IMR-90 (cell line): ENCODE data around the gene SLC9A3. TPM values are rescaled to one million over a fixed set of nuclear protein-coding genes. Genes with fewer than 3 reads are reported as not detected.

Source experiments
- BHLHE40 ChIP-seq: fragments of 150-350 bp; IDR thresholded peaks from 2 replicates; pipeline ENCODE4 v1.6.1; 2016; ENCODE audit warnings: mild to moderate bottlenecking, low read depth, low read length
- ELK1 ChIP-seq: fragments of 150-350 bp; IDR thresholded peaks from 2 replicates; pipeline ENCODE4 v1.6.1; 2016; ENCODE audit warnings: low read depth, mild to moderate bottlenecking, low read length, moderate library complexity, borderline replicate concordance
- MAFK ChIP-seq: IDR thresholded peaks from 2 replicates; pipeline ENCODE4 v1.6.1; 2012; ENCODE audit warnings: low read depth, low read length, improper control_type of control experiment
- MXI1 ChIP-seq: IDR thresholded peaks from 2 replicates; pipeline ENCODE4 v1.6.1; 2012; ENCODE audit warnings: low read depth, mild to moderate bottlenecking, low read length, moderate library complexity, borderline replicate concordance
- POLR2A ChIP-seq: IDR thresholded peaks from 2 replicates; pipeline ENCODE4 v1.6.1; 2012; ENCODE audit warnings: mild to moderate bottlenecking, low read depth, low read length
- RAD21 ChIP-seq: IDR thresholded peaks from 2 replicates; pipeline ENCODE4 v1.6.1; 2012; ENCODE audit warnings: low read length, improper control_type of control experiment
- USF2 ChIP-seq: fragments of 150-350 bp; IDR thresholded peaks from 2 replicates; pipeline ENCODE4 v1.6.1; 2017; ENCODE audit warnings: mild to moderate bottlenecking, antibody characterized with exemption, low read length, low read depth
- polyA plus RNA-seq, 3 experiments: library from polyadenylated mRNA; depleted of rRNA; stranded (reverse); fragments of >200 nt; gene quantifications; 2 replicates each; pipeline ENCODE4 v1.2.3, GENCODE V29; 2012; ENCODE audit warnings: low replicate concordance in 1 of 3
- total RNA-seq: library from RNA; depleted of rRNA; stranded (reverse); fragments of >200 nt; gene quantifications from 2 replicates; pipeline ENCODE4 v1.2.3, GENCODE V29; 2012

SLC9A3 gene
- total and polyA plus RNA-seq, 2 of the 4 experiments (the other 2 are of a cell fraction), result 0.72 to 1.5 TPM

- TF ChIP-seq ELK1 (no peak), RAD21 (no peak), USF2 (no peak), POLR2A (no peak), BHLHE40 (no peak), MXI1 (no peak), MAFK (no peak)
Measured at GRCh38 chr5:421901-422300, 102.3 kb downstream of the SLC9A3 start (continued).
